Transverse colon (tissue), 4 donors: ENCODE data around the gene SERINC4.
A peak's percentile ranks its signal among the peaks of the same experiment; 100 is the strongest.

ENCODE experiments used
- CTCF ChIP-seq, 5 experiments: fragments of 200-600 bp in 3 of 5; fragments of 450-650 bp in 2 of 5; sonication (generic) in 3 of 5; IDR thresholded peaks; 1 replicate in 2 of 5; 2 replicates in 3 of 5; pipeline ENCODE4 v1.5.1; 2016 to 2017; ENCODE audit warnings: antibody characterized with exemption in 5 of 5, inconsistent platforms in 3 of 5, mild to moderate bottlenecking in 2 of 5, moderate library complexity in 1 of 5
- POLR2A ChIP-seq: fragments of 450-650 bp; IDR thresholded peaks from one replicate; pipeline ENCODE4 v1.6.1; 2016; ENCODE audit warnings: antibody characterized with exemption, mild to moderate bottlenecking, moderate library complexity
- POLR2AphosphoS5 ChIP-seq, 3 donors: sonication (generic); formaldehyde crosslinking; IDR thresholded peaks; one replicate each; pipeline ENCODE4 v1.6.1; 2016; ENCODE audit warnings: antibody characterized with exemption in 3 of 3

GRCh38 chr15:43769584-43770228 lies 30.3 kb downstream of the SERINC4 start:
- TF ChIP-seq POLR2A (no peak), CTCF (IDR thresholded peaks at IDR 0.05) (peak; percentile 69 to 83 (median 76)), POLR2AphosphoS5 (IDR thresholded peaks at IDR 0.05) (no peak)
